HL-60 (cell line): ENCODE results near the gene COPS8.

Experiments
- DNase-seq, 2 experiments: peaks; one replicate each; pipeline ENCODE4 v3.0.0-alpha.2; 2010 to 2020; ENCODE audit warnings: low read depth in 1 of 2, low spot score in 1 of 2
- H3K27ac ChIP-seq: fragments of 250-450 bp; sonication (Bioruptor Pico); replicated peaks from 2 replicates; pipeline ENCODE4 v1.5.1; 2020; ENCODE audit warnings: mild to moderate bottlenecking, moderate library complexity
- H3K27me3 ChIP-seq: fragments of 250-450 bp; sonication (Bioruptor Pico); 2 replicates; pipeline ENCODE4 v1.5.1; 2021; ENCODE audit warnings: mild to moderate bottlenecking, moderate library complexity; ENCODE audit not compliant: insufficient read depth, poor library complexity, severe bottlenecking
- H3K4me3 ChIP-seq: replicated peaks from 2 replicates; pipeline ENCODE4 v1.5.1; 2011; ENCODE audit warnings: mild to moderate bottlenecking, control low read depth, low read length; ENCODE audit not compliant: insufficient read depth
- GABPA ChIP-seq: IDR thresholded peaks from 2 replicates; pipeline ENCODE4 v1.6.1; 2012; ENCODE audit warnings: low read depth
- POLR2AphosphoS5 ChIP-seq: IDR thresholded peaks from 2 replicates; pipeline ENCODE4 v1.6.1; 2012; ENCODE audit warnings: low read depth
- REST ChIP-seq: IDR thresholded peaks from 2 replicates; pipeline ENCODE4 v1.6.1; 2012; ENCODE audit warnings: low read depth; ENCODE audit not compliant: insufficient replicate concordance
- SPI1 ChIP-seq: IDR thresholded peaks from 2 replicates; pipeline ENCODE4 v1.6.1; 2012; ENCODE audit warnings: low read depth, mild to moderate bottlenecking, borderline replicate concordance
- long read RNA-seq: library from polyadenylated mRNA; unstranded; transcript quantifications from one replicate; pipeline ENCODE4 v2.0.0, GENCODE V29; 2020
- TF ChIP-seq, protein P1 (sequence below): IDR thresholded peaks from one replicate; pipeline ENCODE4 v1.5.1; 2011; ENCODE audit warnings: low read length, control low read depth, inconsistent platforms; ENCODE audit not compliant: insufficient read depth

COPS8 gene
- long read RNA-seq, full-length matches to known transcripts: 140 of 173 reads
- long read RNA-seq, partial matches to known transcripts: 5 of 173 reads
- long read RNA-seq, other reads (novel, unspliced or antisense): 28 of 173 reads

DNA sequence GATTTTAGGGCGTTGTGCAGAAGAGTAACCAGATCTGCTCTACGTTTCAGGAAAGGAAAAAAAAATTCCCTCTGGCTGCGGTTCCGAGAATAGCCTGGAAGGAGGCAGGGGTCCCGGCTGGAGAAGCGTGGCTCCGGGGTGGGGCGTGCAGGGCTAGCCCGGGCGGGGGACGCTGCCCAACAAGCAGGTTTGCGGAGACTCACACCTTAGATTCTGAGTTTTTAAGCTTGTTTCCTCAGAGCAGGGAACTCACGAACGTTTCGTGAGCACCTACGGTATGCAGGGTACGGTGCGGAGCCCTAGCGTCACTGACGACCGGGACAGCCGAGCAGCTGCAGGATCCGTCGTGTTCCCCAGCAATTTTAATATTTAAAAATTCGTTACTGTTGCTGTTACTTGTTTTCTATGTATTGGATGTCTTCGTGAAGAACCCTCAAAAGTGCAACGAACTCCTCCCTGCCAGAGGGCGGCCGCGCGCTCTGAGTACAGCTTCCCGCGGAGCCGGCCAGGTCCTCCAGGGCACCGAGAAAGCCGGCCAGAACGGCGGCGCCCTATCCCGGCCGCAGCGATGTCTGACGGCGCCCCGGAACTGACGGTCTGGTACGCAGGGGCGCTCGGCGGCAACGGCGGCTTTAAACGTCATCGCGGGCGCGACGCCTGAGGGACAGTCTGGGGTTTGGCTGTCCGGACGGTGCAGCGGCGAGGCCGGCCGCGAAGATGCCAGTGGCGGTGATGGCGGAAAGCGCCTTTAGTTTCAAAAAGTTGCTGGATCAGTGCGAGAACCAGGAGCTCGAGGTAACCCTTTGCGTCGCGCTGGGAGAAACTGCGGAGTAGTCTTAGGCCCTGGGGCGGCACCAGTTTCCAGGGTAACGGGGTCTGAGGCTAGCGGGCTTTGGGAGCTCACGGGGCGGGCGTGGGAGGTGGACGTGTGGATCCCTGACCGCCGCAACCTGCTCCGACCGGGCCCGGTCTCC, at the start of gene COPS8:
Gene COPS8, plus strand, starts transcription at position 642 of the 974 bp plus-strand sequence. Its CDS starts 76 bp downstream, at position 718.
- peak; percentile 43 for TF ChIP-seq REST
- no peak for TF ChIP-seq SPI1
- TF ChIP-seq GABPA: peak; percentile 84
- TF ChIP-seq, protein P1, sequence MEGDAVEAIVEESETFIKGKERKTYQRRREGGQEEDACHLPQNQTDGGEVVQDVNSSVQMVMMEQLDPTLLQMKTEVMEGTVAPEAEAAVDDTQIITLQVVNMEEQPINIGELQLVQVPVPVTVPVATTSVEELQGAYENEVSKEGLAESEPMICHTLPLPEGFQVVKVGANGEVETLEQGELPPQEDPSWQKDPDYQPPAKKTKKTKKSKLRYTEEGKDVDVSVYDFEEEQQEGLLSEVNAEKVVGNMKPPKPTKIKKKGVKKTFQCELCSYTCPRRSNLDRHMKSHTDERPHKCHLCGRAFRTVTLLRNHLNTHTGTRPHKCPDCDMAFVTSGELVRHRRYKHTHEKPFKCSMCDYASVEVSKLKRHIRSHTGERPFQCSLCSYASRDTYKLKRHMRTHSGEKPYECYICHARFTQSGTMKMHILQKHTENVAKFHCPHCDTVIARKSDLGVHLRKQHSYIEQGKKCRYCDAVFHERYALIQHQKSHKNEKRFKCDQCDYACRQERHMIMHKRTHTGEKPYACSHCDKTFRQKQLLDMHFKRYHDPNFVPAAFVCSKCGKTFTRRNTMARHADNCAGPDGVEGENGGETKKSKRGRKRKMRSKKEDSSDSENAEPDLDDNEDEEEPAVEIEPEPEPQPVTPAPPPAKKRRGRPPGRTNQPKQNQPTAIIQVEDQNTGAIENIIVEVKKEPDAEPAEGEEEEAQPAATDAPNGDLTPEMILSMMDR: no peak
- peak; percentile 91 for TF ChIP-seq POLR2AphosphoS5
- Histone ChIP-seq H3K27ac (peak within 1 kb of the TSS; percentile 82), H3K4me3 (peak within 1 kb of the TSS; percentile 97), H3K27me3 (no peaks in the 10 kb centered on the region)
- peak; percentile 79 to 94 for DNase-seq

GRCh38 chr2:237039301-237040031, 46.2 kb upstream of the COPS8 start:
- Histone ChIP-seq H3K4me3 (no peak overlapping the region), H3K27me3 (no peaks in the 10 kb centered on the region), H3K27ac (no peak overlapping the region)
- TF ChIP-seq SPI1: no peak
- no peak for TF ChIP-seq GABPA
- TF ChIP-seq POLR2AphosphoS5: no peak
- TF ChIP-seq, protein P1: no peak
- no peak for TF ChIP-seq REST
- DNase-seq: no peak

DNA sequence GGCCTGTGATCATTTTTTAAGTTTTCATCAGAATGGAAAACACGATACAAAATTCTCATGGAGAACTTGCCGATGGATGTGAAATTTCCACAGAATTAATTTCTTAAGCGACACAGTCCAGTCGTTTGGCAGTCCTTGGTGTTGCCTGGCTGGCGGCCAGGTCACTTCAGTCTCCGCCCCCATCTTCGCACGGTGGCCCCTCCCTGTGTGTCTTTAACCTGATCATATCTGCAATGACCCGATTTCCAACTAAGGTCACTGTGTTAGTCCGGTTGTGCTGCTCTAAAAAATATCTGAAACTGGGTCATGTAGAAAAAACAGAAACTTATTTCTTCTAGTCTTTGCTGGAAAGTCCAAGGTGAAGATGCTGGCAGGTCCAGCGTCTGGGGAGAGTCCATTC, 44.5 kb upstream of the COPS8 start:
- no peak overlapping the region for H3K27ac ChIP-seq
- no peak for DNase-seq
- H3K27me3 ChIP-seq: no peaks in the 10 kb centered on the region
- TF ChIP-seq REST (no peak), POLR2AphosphoS5 (no peak), GABPA (no peak), SPI1 (no peak)
- TF ChIP-seq, protein P1: no peak
- no peak overlapping the region for H3K4me3 ChIP-seq
